GM21423 (cell line): Measurements from ENCODE around the gene CMIP.

Experiments used
- ATAC-seq: cut with Tn5 transposase; IDR thresholded peaks from one replicate; pipeline ENCODE4 v1.9.1; 2021; ENCODE audit warnings: mild to moderate bottlenecking, moderate library complexity; ENCODE audit not compliant: unreplicated experiment

CMIP gene

GRCh38 chr16:81633147-81633619 lies 188.6 kb downstream of the CMIP start:
- ATAC-seq = no peak

- ATAC-seq = no peak
Observed at GRCh38 chr16:81633680-81634379, 189.2 kb downstream of the CMIP start.

DNA sequence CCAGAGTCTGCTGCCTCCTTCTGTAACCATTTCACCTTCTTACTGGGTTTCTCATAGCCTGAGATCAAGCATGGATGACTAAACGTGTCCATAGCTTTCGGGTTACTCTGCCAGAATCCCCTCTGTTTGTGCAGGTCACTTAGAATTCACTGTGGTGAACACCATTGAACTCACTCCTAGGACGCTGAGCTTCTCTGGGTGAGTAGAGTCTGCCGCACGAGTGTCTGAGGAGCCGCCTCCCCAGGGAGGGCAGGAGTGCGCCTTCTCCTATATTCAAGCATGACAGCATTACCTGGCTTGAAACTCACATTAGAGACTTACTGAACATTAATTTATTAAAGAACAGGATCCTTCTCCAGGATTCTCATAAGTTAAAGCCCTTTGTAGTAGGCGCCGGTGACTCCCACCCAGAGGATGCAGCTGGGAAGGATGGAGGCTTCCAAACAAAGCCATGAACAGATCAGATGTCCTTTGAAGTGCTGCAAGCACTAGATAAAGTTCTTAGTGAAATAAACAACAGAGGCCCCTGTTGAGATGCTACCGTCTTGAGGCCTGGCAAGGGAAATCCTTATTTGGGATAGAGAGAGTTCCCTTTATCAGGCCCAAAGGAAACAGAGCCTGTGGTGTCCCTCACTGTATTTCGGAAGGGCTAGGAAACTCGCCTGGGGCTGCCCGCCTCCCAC lies 189.9 kb downstream of the CMIP start:
- ATAC-seq = no peak

- no peak for ATAC-seq
Observed at GRCh38 chr16:81635063-81635937, 190.7 kb downstream of the CMIP start.

- no peak for ATAC-seq
Observed at GRCh38 chr16:81636298-81636993, 191.8 kb downstream of the CMIP start.

- no peak for ATAC-seq
Observed at GRCh38 chr16:81637336-81638235, 193.0 kb downstream of the CMIP start.

- no peak for ATAC-seq
Observed at GRCh38 chr16:81638286-81638945, 193.8 kb downstream of the CMIP start.

GRCh38 chr16:81639348-81639747 lies 194.7 kb downstream of the CMIP start:
- ATAC-seq = no peak

DNA sequence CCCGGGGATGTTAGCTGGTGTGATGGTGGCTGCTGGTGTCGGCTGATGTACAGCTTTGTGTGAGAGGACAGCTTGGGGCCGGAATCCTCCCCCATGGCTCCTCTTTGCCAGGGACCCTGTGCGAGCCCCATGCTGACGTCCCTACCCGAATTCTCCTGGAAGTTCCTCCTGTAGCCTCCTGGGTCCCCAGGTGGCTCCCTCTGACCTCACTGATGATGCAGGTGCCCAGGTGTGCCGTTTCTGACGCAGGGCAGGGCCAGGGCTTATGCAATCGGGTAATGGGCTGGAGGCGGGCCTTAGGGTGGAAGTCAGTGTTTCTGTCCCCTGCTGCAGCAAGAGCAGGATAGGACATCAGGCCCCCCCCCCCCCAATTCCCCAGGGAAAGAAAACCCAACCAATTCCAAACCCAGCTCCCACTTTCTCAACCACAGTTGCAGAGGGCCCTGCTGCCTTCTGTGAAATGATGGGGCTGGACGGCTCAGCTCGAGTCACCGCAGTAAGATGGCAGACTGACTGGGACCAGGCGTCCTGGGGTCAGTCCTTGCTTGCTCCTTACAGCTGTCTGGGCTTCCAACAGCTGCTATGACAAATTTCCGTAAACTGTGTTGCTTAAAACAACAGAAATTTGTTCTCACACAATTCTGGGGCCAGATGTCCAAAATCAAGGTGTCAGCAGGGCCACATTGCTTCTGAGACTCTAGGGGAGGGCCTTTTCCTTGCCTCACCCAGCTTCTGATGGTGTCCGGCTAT lies 195.5 kb downstream of the CMIP start:
- ATAC-seq = no peak

GRCh38 chr16:81640681-81641070 lies 196.1 kb downstream of the CMIP start:
- ATAC-seq = no peak

DNA sequence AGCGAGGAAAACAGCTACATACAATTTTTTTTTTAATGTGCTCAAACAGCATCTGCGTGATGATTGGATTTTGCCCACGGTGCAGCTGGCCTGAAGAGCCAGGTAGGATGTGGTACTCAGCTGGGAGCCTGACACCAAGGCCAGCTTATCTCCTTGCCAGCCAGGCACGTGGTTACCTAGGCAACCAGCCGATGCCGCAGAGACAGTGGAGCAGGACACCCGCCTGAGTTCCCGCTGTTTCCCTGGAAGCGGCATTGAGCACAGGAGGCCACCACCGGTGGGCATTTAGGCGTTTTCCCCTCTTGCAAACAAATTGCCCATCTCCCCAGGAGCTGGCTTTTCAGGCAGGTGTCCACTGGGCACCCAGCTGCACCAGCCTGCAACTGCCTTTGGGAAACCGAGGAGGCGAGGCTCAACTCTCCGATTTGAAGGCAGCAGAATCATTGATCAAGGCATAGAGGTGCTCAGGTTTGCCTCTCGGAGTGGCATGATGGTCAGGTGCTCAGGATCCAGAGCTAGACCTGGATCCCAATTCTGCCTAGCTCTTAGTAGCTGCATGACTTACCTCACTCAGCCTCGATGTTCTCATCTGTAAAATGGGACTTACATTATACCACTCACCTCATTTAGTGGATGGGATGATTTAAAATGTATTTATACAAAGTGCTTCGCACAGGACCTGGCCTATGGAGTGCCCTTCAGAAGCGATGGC lies 196.9 kb downstream of the CMIP start:
- no peak for ATAC-seq

- ATAC-seq = no peak
Observed at GRCh38 chr16:81642107-81642436, 197.5 kb downstream of the CMIP start.

DNA sequence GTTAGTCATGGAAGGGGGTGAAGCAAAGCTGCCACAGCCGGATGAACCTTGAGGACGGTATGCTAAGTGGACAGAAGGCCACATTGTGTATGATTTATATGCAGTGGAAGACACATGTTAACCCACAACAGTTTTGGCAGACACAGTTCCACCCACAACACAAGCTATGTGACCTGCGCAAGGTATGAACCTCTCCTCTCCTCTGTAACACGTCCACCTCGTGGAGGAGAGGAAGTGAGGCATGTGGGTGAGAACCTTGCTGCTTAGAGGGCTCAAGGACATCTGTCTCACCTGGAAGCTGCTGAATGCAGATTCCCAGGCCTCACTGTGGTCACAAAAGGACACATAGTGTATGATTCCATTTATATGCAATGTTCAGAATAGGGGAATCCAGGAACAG lies 198.3 kb downstream of the CMIP start:
- no peak for ATAC-seq

DNA sequence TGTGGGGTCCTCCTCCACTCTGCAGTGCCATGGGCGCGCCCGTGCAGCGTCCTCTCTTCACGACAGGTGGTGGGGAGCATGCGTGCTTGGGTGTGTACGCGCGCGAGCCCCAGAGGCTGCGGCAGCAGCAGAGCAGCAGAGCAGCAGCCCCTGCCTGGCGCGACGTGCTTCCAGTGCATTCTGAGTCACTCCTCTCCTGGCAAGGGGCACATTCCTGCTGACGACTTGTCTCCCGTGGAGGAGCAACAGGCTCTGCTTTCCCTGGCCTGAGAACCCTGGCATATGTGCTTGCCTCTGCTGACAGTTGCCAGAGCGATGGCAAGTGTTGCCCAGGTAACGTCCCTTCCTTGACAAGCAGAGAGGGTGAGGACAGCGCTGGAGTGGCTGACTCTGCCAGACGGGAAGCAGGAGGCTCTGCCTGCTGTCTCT lies 200.7 kb downstream of the CMIP start:
- no peak for ATAC-seq

GRCh38 chr16:81645925-81646324 lies 201.3 kb downstream of the CMIP start:
- no peak for ATAC-seq

GRCh38 chr16:81646561-81646960 lies 202.0 kb downstream of the CMIP start:
- ATAC-seq = no peak

- no peak for ATAC-seq
Observed at GRCh38 chr16:81647527-81647926, 202.9 kb downstream of the CMIP start.

GRCh38 chr16:81649561-81650184 lies 205.1 kb downstream of the CMIP start:
- no peak for ATAC-seq
